K562 (cell line): ENCODE results near the gene SH3BGRL3.
A peak's percentile ranks its signal among the peaks of the same experiment; 100 is the strongest.

ENCODE experiments used
- EP300 ChIP-seq: IDR thresholded peaks from 2 replicates; pipeline ENCODE4 v1.6.1; 2012; ENCODE audit warnings: low read length, improper control_type of control experiment
- NCOR1 ChIP-seq: fragments of 450-650 bp; IDR thresholded peaks from 2 replicates; pipeline ENCODE4 v1.6.1; 2016; ENCODE audit warnings: mild to moderate bottlenecking, moderate library complexity
- POLR2A ChIP-seq: fragments of 450-650 bp; conservative IDR thresholded peaks from 2 replicates; pipeline ENCODE4 v1.6.1; 2016
- RCOR1 ChIP-seq, 2 experiments: IDR thresholded peaks; 2 replicates each; pipeline ENCODE4 v1.6.1; 2012; ENCODE audit warnings: low read depth in 2 of 2, low read length in 2 of 2, borderline replicate concordance in 1 of 2, improper control_type of control experiment in 1 of 2
- SRF ChIP-seq, 2 experiments: fragments of 250-450, 450-650 bp in 1 of 2; sonication (Bioruptor Pico) in 1 of 2; sonication (generic) in 1 of 2; formaldehyde crosslinking; IDR thresholded peaks; 2 replicates each; pipeline versions ENCODE4 v1.5.0 to v1.5.1; 2020 to 2022; ENCODE audit warnings: mild to moderate bottlenecking in 1 of 2, missing genetic modification reagents in 1 of 2
- TF ChIP-seq, protein P1 (sequence below), 3 experiments: IDR thresholded peaks in 2 of 3; conservative IDR thresholded peaks in 1 of 3; 2 replicates each; pipeline ENCODE4 v1.5.1; 2011 to 2012; ENCODE audit warnings: low read length in 3 of 3, mild to moderate bottlenecking in 3 of 3, control low read depth in 2 of 3, improper control_type of control experiment in 1 of 3, inconsistent platforms in 1 of 3, low read depth in 1 of 3, mixed read lengths in 1 of 3, moderate library complexity in 1 of 3; ENCODE audit not compliant: insufficient read depth in 2 of 3
- TF ChIP-seq, protein P2 (sequence below): fragments of 250-450 bp; sonication (Bioruptor Pico); IDR thresholded peaks from 2 replicates; pipeline ENCODE4 v1.5.0; 2021
- TF ChIP-seq, protein P3 (sequence below): fragments of 200-800 bp; sonication (Bioruptor generic); IDR thresholded peaks from 2 replicates; pipeline ENCODE4 v1.6.1; 2017; ENCODE audit warnings: missing genetic modification characterization, missing compliant biosample characterization

DNA sequence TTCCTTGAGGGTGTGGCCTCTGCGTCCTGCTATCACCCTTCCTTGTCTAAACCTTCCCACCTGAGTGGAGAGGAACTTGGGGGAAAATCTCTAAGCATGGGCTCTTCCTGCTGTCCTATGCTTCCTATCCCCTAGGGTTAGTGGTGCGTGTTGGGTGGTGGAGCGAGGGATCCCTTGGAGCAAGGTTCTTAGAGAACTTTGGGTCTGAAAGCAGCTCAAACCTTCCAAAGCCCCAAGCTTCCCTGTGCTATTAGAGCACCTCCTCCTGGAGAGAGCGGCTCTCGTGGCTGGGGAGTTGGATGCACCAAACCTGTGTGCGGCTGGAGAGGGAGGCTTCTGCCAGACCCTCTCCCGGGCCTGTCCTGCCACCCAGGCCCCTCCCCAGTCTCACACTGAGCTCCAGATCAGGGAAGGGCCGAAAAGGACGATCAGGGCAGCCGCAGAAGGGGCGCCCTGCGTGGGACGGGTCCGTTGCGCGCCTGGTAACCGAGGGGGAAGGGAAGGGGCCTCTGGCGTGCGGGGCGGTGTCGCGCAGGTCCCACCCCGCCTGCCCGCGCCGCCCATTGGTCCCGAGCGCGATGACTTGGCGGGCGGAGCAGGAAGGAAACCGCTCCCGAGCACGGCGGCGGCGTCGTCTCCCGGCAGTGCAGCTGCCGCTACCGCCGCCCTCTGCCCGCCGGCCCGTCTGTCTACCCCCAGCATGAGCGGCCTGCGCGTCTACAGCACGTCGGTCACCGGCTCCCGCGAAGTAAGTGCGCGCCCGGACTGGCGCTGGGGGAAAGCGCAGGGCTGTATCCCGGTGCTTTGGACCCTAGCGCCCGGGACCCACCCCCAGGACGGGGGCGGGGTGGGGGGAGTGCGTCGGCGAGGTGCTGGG is at the start of gene SH3BGRL3:
- TF ChIP-seq, protein P1, sequence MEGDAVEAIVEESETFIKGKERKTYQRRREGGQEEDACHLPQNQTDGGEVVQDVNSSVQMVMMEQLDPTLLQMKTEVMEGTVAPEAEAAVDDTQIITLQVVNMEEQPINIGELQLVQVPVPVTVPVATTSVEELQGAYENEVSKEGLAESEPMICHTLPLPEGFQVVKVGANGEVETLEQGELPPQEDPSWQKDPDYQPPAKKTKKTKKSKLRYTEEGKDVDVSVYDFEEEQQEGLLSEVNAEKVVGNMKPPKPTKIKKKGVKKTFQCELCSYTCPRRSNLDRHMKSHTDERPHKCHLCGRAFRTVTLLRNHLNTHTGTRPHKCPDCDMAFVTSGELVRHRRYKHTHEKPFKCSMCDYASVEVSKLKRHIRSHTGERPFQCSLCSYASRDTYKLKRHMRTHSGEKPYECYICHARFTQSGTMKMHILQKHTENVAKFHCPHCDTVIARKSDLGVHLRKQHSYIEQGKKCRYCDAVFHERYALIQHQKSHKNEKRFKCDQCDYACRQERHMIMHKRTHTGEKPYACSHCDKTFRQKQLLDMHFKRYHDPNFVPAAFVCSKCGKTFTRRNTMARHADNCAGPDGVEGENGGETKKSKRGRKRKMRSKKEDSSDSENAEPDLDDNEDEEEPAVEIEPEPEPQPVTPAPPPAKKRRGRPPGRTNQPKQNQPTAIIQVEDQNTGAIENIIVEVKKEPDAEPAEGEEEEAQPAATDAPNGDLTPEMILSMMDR (IDR thresholded peaks at IDR 0.05 in 2 of 3, conservative IDR thresholded peaks at IDR 0.05 in 1 of 3; ENCODE audit: insufficient read depth in 2 of 3, low read depth in 1 of 3, low read length in 3 of 3): peak; percentile 66 to 83 (median 69)
- no peak for TF ChIP-seq RCOR1 (IDR thresholded peaks at IDR 0.05; ENCODE audit: borderline replicate concordance in 1 of 2, low read depth in 2 of 2, low read length in 2 of 2)
- TF ChIP-seq, protein P2, sequence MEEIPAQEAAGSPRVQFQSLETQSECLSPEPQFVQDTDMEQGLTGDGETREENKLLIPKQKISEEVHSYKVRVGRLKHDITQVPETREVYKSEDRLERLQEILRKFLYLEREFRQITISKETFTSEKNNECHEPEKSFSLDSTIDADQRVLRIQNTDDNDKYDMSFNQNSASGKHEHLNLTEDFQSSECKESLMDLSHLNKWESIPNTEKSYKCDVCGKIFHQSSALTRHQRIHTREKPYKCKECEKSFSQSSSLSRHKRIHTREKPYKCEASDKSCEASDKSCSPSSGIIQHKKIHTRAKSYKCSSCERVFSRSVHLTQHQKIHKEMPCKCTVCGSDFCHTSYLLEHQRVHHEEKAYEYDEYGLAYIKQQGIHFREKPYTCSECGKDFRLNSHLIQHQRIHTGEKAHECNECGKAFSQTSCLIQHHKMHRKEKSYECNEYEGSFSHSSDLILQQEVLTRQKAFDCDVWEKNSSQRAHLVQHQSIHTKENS (CRISPR knock-in tag): 0 out of 2 replicates have a peak, but pooled peaks have one; percentile 15
- TF ChIP-seq, protein P3, sequence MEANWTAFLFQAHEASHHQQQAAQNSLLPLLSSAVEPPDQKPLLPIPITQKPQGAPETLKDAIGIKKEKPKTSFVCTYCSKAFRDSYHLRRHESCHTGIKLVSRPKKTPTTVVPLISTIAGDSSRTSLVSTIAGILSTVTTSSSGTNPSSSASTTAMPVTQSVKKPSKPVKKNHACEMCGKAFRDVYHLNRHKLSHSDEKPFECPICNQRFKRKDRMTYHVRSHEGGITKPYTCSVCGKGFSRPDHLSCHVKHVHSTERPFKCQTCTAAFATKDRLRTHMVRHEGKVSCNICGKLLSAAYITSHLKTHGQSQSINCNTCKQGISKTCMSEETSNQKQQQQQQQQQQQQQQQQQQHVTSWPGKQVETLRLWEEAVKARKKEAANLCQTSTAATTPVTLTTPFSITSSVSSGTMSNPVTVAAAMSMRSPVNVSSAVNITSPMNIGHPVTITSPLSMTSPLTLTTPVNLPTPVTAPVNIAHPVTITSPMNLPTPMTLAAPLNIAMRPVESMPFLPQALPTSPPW (CRISPR knock-in tag): peak; percentile 78
- peak; percentile 13; the same call in 1 of the 2 replicates for TF ChIP-seq EP300
- peak; percentile 84 for TF ChIP-seq POLR2A
- peak in 1 of 2 experiments; percentile 72; a peak in 1 of 4 replicates for TF ChIP-seq SRF (CRISPR knock-in tag; IDR thresholded peaks at IDR 0.05)
- peak; percentile 5; the same call in 1 of the 2 replicates for TF ChIP-seq NCOR1
